DMS79 treated with DMSO at 0.1 percent for 48 hours (cell line): ENCODE results near the gene AKAP9.
"Not testable (repeated sequence)": the region's sequence is repeated elsewhere in the genome, so short reads cannot be mapped to it uniquely, and the experiment has no call there.

ENCODE experiments used
- DNase-seq: peaks from one replicate; lab custom pipeline; 2025; lab: John Stamatoyannopoulos, UW

Gene AKAP9

DNA sequence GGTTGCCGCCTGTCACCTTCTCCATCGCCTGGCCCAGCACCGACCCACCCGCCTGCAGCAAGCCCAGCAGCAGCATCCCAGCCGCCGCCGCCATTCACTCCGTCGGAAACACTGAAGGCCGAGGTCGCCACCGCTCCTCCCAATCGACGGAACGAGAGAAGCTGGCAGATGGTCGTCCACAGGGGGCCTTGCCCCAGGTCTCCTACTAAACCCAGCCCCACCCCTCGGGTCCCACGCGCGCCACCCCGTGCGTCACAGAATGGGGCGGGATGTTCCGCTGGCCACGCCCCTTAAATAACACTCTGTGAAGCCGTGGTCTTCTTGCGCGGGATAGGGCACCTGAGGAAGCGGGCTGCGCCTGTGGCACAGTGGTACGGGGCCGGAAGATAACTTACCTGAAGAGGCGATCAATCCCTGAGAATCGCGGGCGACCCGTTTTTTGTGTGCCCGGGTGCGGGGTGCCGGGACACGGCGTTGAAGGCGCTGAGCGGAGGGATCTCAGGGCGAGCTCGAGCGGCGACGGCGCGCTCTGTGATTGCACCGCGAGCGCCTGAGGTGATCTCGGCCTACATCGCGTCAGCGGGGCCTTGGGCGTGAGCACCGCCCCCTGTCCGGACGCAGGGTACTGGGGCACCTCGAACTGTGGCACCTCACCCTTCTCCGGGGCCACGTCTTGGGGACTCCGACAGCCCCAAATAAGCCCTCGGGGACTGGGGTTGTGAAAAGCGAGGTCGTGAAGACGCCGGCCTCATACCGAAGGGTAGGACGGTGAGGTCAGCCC is 193.8 kb downstream of the AKAP9 start, which contains the start of gene CYP51A1:
Gene CYP51A1 (minus strand): TSS at position 207 of the 781 bp plus-strand sequence. CDS start 113 bp downstream, at position 94.
- DNase-seq, result peak; percentile 95

DNA sequence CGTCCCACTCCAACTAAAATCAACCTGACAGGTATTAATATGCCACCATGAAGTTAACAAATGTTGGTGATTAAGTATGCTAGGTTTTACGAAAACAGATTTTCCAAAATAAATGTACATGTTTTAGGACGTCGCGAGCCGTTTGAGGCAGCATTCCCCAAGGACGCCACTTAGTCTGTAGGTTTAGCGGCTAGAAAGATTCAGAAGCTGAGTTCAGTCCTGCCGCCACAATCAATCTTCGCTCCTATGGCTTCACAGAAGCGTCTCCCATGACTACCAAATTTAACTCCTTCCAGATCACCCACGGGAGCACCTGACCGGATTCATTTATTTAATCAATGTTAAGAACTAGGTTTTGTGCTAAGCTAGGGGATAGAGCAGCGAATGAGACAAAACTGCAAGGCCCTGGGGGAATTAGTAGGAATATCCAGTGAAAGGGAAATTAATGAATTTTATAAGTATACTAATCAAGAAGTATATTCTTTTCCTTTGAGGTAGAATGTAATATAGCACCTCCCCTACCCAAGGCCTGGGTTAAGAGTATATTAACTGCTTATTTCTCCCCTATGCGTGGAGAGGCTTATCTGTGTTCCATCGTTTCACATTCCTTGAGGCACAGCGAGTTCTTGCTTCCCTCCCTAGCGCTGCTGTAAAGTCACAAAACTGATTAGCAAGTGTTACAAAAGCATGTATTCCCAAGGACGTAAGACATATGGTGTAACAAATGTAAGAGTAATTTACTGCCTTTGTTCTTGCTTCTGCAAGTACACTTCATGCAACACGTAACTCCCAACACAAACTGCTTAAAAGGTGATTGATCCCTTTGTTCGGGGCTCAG is 194.6 kb downstream of the AKAP9 start:
- peak; percentile 60 for DNase-seq

DNA sequence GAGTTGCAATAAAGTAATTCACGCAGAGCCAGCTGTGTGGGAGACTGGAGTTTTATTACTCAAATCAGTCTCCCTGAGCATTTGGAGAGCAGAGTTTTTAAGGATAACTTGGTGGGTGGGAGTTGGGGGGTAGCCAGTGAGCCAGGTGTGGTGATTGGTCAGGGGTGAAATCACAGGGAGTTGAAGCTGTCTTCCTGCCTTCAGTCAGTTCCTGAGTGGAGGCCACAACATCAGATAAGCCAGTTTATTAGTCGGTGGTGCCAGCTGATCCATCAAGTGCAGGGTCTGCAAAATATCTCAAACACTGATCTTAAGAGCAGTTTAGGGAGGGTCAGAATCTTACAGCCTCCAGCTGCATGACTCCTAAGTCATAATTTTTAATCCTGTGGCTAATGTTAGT is 196.9 kb downstream of the AKAP9 start:
- DNase-seq, result no peak

- no peak for DNase-seq
These were observed 200.5 kb downstream of the AKAP9 start for GRCh38 chr7:92141161-92141560.

GRCh38 chr7:92142791-92143190 is 202.1 kb downstream of the AKAP9 start:
- not testable (repeated sequence) for DNase-seq

GRCh38 chr7:92143192-92143880 is 202.7 kb downstream of the AKAP9 start:
- DNase-seq, result not testable (repeated sequence)

GRCh38 chr7:92149736-92150239 is 209.1 kb downstream of the AKAP9 start:
- DNase-seq, result no peak

DNA sequence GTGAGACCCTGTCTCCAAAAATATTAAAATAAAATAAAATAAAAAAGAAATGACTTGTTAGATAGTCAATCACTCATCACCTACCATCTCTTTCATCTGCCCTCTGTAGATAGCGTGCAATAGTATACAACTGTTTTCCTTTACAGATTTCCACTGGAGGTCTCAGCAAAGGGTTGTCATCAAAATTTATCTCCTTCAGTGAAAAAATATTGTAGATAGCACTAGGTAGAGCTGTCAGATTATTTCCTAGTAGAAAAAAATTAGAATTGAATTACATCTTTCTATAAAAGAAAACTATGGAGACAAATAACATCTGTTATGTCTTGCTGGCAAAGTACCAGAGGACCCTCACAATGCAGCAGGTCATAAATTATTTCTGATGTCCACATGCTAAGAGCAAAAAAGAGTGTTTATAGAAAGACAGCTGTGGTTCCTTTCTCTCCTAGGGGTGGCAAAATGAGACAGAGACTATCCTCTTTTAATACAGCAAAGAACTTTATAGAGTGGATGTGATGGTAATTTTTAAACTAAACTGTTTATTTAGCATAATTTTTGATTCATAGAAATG is 209.9 kb downstream of the AKAP9 start:
- no peak for DNase-seq

GRCh38 chr7:92155108-92155739 is 214.6 kb downstream of the AKAP9 start:
- DNase-seq, result no peak

DNA sequence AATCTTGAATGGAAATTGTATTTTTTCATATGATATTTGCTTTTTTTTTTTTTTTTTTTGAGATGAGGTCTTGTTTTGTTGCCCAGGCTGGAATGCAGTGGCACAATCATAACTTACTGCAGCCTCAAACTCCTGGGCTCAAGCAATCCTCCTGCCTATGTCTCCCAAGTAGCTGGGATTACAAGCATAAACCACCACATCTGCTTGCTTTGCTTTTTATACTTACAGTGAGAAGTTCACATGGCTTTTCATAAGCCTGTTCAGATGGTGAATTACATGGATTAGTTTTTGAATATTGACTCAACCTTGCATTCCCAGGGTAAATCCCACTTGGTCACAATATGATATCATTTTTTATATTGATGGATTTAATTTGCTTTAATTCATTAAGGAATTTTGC is 216.3 kb downstream of the AKAP9 start:
- no peak for DNase-seq

DNA sequence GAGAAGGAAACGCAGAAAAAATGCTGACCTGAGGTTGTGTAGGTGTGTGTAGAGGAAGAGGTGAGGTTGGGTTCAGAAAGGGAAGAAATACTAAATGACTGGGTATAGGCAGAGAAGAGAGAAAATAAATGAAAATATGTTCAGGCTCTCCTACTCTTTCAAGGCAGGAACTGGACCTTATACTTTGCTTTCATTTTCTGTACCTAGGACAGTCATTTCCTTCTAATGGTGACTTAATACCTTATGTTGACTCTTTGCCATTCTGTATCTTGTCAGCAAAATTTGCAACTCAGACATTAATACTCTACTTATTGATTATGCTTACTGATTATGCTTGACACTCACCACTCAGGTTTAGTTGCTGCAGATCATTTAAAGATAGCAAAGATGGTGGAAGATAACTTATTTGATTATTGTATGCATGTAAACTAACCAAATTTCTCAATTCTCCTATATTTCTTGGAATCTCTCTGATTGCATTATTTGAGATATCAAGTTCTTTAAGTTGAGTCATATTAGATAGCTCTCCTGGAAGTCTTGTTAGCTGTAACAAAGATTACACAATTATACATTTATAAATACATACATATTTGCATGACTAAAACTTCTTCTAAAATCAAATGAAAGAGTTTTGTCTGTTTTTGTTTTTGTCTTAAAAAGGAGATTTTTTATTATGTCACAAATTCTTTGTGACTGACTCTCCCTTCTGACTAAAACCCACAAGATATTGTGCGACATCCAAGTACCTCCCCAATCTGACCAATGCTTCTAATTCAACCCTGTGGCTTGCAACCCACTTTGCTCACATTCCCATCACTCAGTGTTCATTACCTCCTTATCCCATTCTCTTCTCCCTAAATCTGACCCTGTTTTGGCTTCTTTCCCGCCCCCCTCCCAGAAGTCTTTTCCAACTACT is 218.3 kb downstream of the AKAP9 start:
- DNase-seq, result no peak
